ENCODE data around the gene LCN10.

DNA sequence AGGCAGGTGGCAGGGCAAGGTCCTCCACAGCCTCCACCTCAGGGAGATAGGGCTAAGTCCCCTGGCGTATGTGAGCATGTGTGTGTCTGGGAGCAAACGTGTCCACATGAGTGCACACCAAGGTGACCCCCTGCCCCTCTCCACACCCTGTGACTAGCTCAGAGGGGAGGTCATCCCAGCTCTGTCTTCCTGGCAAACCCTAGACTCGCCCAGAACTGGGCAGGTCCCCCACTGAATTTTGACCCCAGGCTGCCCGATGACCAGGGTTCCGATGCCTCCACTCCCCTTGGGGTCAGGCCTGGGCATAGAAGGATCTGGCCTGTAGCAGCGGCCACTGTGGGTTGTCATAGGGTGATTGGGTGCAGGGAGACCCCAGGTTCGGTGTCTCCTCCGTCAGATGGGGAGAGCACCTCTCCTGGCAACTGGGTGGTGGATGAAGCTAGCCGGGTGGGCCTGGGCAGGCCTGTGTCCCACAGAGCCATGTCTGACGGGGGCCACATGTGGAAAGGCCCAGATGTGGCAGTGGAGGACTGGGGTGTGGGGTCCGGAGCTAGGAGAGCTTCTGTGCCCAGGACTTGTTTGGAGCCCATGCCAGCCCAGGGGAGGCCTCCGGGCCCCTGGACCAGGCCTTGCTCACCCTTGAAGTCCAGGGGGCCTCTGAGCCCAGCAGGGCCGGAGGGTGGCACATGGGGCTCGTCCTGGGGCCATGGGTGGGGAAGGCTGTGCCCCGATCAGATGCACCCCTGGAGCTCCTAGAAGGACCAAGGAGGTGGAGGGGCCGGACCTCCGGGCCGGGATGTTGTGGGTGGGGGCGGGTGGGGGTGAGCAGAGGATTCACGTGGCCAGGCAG, 24.2 kb downstream of the LCN10 start:
- TF ChIP-seq, protein P1, sequence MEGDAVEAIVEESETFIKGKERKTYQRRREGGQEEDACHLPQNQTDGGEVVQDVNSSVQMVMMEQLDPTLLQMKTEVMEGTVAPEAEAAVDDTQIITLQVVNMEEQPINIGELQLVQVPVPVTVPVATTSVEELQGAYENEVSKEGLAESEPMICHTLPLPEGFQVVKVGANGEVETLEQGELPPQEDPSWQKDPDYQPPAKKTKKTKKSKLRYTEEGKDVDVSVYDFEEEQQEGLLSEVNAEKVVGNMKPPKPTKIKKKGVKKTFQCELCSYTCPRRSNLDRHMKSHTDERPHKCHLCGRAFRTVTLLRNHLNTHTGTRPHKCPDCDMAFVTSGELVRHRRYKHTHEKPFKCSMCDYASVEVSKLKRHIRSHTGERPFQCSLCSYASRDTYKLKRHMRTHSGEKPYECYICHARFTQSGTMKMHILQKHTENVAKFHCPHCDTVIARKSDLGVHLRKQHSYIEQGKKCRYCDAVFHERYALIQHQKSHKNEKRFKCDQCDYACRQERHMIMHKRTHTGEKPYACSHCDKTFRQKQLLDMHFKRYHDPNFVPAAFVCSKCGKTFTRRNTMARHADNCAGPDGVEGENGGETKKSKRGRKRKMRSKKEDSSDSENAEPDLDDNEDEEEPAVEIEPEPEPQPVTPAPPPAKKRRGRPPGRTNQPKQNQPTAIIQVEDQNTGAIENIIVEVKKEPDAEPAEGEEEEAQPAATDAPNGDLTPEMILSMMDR (conservative IDR thresholded peaks at IDR 0.05; ENCODE audit: low read depth, low read length), result no peak
- no peak for TF ChIP-seq EZH2 (IDR thresholded peaks at IDR 0.05; ENCODE audit: low read length, unreplicated experiment)

Data from PC-3 (cell line).